Effector memory CD4-positive, alpha-beta T cell (primary cell): ENCODE results near the gene MFSD6.

Experiments
- DNase-seq, 3 donors: peaks; one replicate each; pipeline ENCODE4 v3.0.0-alpha.2; 2020
- H3K27ac ChIP-seq: 2 replicates; pipeline ENCODE4 v1.7.0; 2013; ENCODE audit warnings: mild to moderate bottlenecking, low read length, moderate library complexity; ENCODE audit not compliant: insufficient read depth, poor library complexity, severe bottlenecking
- H3K27me3 ChIP-seq: replicated peaks from 2 replicates; pipeline ENCODE4 v1.7.0; 2013; ENCODE audit warnings: mild to moderate bottlenecking, low read length; ENCODE audit not compliant: insufficient read depth, control insufficient read depth, poor library complexity, severe bottlenecking
- H3K36me3 ChIP-seq: 2 replicates; pipeline ENCODE4 v1.7.0; 2013; ENCODE audit warnings: mild to moderate bottlenecking, low read length, moderate library complexity; ENCODE audit not compliant: control insufficient read depth, insufficient read depth
- H3K4me1 ChIP-seq: 2 replicates; pipeline ENCODE4 v1.7.0; 2013; ENCODE audit warnings: low read length, mild to moderate bottlenecking; ENCODE audit not compliant: control insufficient read depth, insufficient read depth, poor library complexity, severe bottlenecking
- H3K4me3 ChIP-seq: 2 replicates; pipeline ENCODE4 v1.7.0; 2013; ENCODE audit warnings: low read length, low read depth, mild to moderate bottlenecking; ENCODE audit not compliant: insufficient read depth, poor library complexity, severe bottlenecking
- H3K9me3 ChIP-seq: 2 replicates; pipeline ENCODE4 v1.7.0; 2013; ENCODE audit warnings: mild to moderate bottlenecking, low read length, moderate library complexity; ENCODE audit not compliant: control insufficient read depth

MFSD6 gene

DNA sequence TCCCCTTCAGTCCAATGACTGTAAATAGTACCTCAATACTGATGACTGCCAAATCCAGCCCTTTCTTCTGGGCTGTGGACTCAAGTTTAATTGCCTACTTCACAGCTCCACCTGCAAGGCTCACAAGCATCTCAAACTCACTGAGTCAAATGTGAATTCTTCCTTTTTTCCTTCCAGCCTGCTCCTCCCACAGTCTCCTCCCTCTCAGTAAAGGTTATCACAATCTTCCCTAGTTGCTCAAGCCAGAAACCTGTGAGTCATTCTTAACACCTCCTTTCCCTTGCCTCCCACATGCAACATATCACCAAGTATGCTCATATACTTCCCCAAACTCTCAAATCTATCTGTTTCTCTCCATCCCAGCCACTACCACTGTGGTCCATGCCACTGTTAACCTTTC is 3.7 kb upstream of the MFSD6 start:
- Histone ChIP-seq H3K4me3 (no peak overlapping the region), H3K36me3 (no peaks in the 10 kb centered on the region), H3K9me3 (no peaks in the 10 kb centered on the region), H3K27ac (no peak overlapping the region), H3K4me1 (peaks cover 7% of the 10 kb centered on the region), H3K27me3 (no peaks in the 10 kb centered on the region)
- DNase-seq = no peak

GRCh38 chr2:190405070-190405469 is 3.1 kb upstream of the MFSD6 start:
- H3K27ac ChIP-seq = no peak overlapping the region
- no peaks in the 10 kb centered on the region for H3K9me3 ChIP-seq
- no peaks in the 10 kb centered on the region for H3K36me3 ChIP-seq
- H3K4me1 ChIP-seq = peaks cover 13% of the 10 kb centered on the region
- no peaks in the 10 kb centered on the region for H3K27me3 ChIP-seq
- no peak for DNase-seq
- no peak overlapping the region for H3K4me3 ChIP-seq

DNA sequence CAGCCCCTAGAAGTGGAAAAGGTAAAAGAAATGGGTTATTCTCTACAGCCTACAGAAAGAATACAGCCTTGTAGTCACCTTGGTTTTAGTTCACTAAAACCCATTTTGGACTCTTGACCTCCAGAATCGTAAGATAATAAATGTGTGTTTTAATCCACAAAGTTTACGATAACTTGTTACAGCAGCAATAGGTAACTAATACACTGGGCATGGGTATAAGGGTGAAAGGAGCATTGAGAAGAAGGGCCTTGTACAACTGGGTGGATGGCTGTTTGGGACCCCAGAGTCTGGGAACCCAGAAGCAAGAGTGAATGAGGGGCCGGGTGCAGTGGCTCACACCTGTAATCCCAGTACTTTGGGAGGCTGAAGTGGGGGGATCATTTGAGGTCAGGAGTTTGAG is 2.2 kb upstream of the MFSD6 start:
- Histone ChIP-seq H3K9me3 (no peaks in the 10 kb centered on the region), H3K4me3 (no peak overlapping the region), H3K27me3 (no peaks in the 10 kb centered on the region), H3K36me3 (no peaks in the 10 kb centered on the region), H3K27ac (no peak overlapping the region), H3K4me1 (peaks cover 16% of the 10 kb centered on the region)
- no peak for DNase-seq

DNA sequence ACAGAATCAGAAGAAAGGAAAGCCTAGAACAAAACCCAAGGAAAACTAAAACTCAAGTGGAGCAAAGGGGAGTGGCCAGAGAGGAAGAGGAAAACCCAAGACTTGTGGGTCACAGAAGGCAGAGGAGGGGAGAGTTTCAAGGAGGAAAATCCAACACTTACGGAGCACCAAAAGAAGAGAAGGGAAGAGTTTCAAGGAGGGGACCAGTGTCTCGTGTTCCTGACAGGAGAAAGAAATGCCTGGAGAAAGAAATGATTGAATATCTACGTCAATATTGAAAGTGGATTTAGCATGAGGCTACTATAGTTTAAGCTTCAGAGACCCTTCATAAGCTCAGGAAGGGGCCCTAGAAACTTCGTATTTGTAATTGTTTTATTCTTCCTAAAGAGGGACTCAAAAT is 1.4 kb upstream of the MFSD6 start:
- no peak overlapping the region for H3K4me3 ChIP-seq
- no peak for DNase-seq
- H3K27ac ChIP-seq = peak overlapping the region; percentile 95
- H3K4me1 ChIP-seq = peaks cover 16% of the 10 kb centered on the region
- H3K36me3 ChIP-seq = no peaks in the 10 kb centered on the region
- no peaks in the 10 kb centered on the region for H3K9me3 ChIP-seq
- no peaks in the 10 kb centered on the region for H3K27me3 ChIP-seq

GRCh38 chr2:190407246-190407661 is 901 bp upstream of the MFSD6 start:
- H3K9me3 ChIP-seq = no peaks in the 10 kb centered on the region
- peak; percentile 3 to 44 (median 32) for DNase-seq
- H3K27ac ChIP-seq = peak overlapping the region; percentile 95
- peaks cover 16% of the 10 kb centered on the region for H3K4me1 ChIP-seq
- H3K27me3 ChIP-seq = no peaks in the 10 kb centered on the region
- H3K36me3 ChIP-seq = no peaks in the 10 kb centered on the region
- peak overlapping the region; percentile 79 for H3K4me3 ChIP-seq

GRCh38 chr2:190408538-190409271 is 550 bp downstream of the MFSD6 start:
- H3K27ac ChIP-seq = peak overlapping the region; percentile 95

DNA sequence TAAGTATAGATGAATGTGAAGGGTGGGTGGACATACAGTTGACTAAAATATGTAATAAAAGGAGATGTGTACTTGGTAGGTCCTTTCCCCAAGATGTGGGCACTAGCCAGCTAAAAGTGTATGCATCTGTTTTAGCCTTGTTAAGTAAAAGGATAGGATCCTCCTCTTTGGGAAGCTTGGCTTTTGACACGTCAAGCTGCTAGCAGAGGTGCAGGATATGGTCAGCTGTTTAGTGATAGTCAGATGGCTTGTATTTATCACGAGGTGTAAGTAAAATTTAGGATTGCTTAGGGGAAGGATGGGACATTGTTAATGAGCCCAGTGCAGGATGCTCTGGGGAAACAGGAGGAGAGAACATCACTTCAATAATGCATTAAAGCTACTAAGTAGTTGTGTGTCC is 1.5 kb downstream of the MFSD6 start:
- H3K27me3 ChIP-seq = no peaks in the 10 kb centered on the region
- DNase-seq = no peak
- peak overlapping the region; percentile 79 for H3K4me3 ChIP-seq

More at GRCh38 chr2:190408538-190409271, 550 bp downstream of the MFSD6 start:
- H3K36me3 ChIP-seq = no peaks in the 10 kb centered on the region
- peak overlapping the region; percentile 79 for H3K4me3 ChIP-seq
- peak; percentile 68 to 75 (median 73) for DNase-seq
- peaks cover 16% of the 10 kb centered on the region for H3K4me1 ChIP-seq
- no peaks in the 10 kb centered on the region for H3K9me3 ChIP-seq
- no peaks in the 10 kb centered on the region for H3K27me3 ChIP-seq

DNA sequence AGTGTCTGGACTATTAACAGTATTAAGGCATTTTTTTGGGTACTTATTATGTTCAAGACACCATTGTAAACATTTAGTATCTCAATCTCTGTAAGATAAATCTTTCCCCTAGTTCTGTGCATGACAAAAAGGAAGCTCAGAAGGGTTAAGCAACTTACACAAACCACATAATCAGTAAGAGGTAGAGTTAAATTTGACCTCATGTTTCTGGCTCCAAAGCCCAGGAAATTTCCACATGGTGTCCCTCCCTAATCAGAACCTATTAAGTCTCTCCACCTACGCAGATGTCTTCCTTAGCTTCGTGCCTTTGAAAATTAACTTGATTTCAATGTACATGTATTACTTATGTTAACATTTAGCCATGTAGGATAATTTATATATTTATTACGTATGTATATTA is 2.0 kb downstream of the MFSD6 start:
- no peaks in the 10 kb centered on the region for H3K27me3 ChIP-seq
- no peak overlapping the region for H3K27ac ChIP-seq
- H3K4me3 ChIP-seq = no peak overlapping the region
- DNase-seq = no peak
- no peaks in the 10 kb centered on the region for H3K9me3 ChIP-seq
- H3K4me1 ChIP-seq = peaks cover 16% of the 10 kb centered on the region
- no peaks in the 10 kb centered on the region for H3K36me3 ChIP-seq

More for the DNA sequence above, 1.5 kb downstream of the MFSD6 start:
- no peaks in the 10 kb centered on the region for H3K9me3 ChIP-seq
- peaks cover 16% of the 10 kb centered on the region for H3K4me1 ChIP-seq
- peak overlapping the region; percentile 95 for H3K27ac ChIP-seq
- H3K36me3 ChIP-seq = no peaks in the 10 kb centered on the region

DNA sequence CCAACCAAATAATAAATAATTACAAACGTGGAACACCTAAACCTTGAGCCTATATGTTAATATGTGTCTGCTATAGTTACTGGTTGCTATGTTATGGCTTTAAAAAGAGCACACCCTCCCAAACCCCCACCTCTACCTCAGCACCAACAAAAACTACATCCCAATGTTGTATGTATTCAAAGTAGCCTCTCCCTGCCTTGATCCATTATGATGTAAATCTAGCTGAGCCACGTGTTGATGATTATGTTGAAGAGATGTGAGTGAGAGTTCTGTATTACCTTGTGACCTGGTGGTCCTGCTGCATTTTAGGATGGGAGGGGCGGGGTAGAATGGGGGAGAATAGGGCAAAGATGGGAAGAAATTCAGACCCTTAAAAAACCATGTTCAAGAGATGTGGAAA is 4.8 kb downstream of the MFSD6 start:
- H3K9me3 ChIP-seq = no peaks in the 10 kb centered on the region
- H3K27ac ChIP-seq = no peak overlapping the region
- peaks cover 16% of the 10 kb centered on the region for H3K4me1 ChIP-seq
- H3K4me3 ChIP-seq = no peak overlapping the region
- DNase-seq = no peak
- H3K27me3 ChIP-seq = no peaks in the 10 kb centered on the region
- H3K36me3 ChIP-seq = no peaks in the 10 kb centered on the region

- Histone ChIP-seq H3K36me3 (no peaks in the 10 kb centered on the region), H3K4me3 (no peak overlapping the region), H3K27me3 (no peaks in the 10 kb centered on the region), H3K4me1 (peaks cover 16% of the 10 kb centered on the region), H3K27ac (no peak overlapping the region), H3K9me3 (no peaks in the 10 kb centered on the region)
- DNase-seq = no peak
Measured at GRCh38 chr2:190413421-190413820, 5.3 kb downstream of the MFSD6 start.
